Progenitor cell of endocrine pancreas (in vitro differentiated cells): ENCODE results near the gene FYB2. TPM values are rescaled to one million over a fixed set of nuclear protein-coding genes. Genes with fewer than 3 reads are reported as not detected.
A peak's percentile ranks its signal among the peaks of the same experiment; 100 is the strongest.

Source experiments
- DNase-seq: peaks from one replicate; pipeline ENCODE4 v3.0.0; 2021; ENCODE audit warnings: low spot score; ENCODE audit not compliant: unreplicated experiment
- H3K27ac Mint-ChIP-seq: 2 replicates; pipeline ENCODE4 v1.8.0; 2021; ENCODE audit warnings: mild to moderate bottlenecking, moderate library complexity, mixed read lengths
- H3K27me3 Mint-ChIP-seq: 2 replicates; pipeline ENCODE4 v1.8.0; 2021; ENCODE audit warnings: mixed read lengths
- H3K36me3 Mint-ChIP-seq: 2 replicates; pipeline ENCODE4 v1.8.0; 2022; ENCODE audit warnings: mixed read lengths; ENCODE audit not compliant: insufficient read depth
- H3K4me1 Mint-ChIP-seq: 2 replicates; pipeline ENCODE4 v1.8.0; 2021; ENCODE audit warnings: low read depth, mixed read lengths
- H3K4me3 Mint-ChIP-seq: 2 replicates; pipeline ENCODE4 v1.8.0; 2021; ENCODE audit warnings: low read depth, mild to moderate bottlenecking, moderate library complexity, mixed read lengths
- H3K9me3 Mint-ChIP-seq: 2 replicates; pipeline ENCODE4 v1.8.0; 2021; ENCODE audit warnings: low read depth, mixed read lengths
- CTCF ChIP-seq: fragments of 200-600 bp; sonication (generic); IDR thresholded peaks from one replicate; pipeline ENCODE4 v1.5.0; 2021; ENCODE audit warnings: antibody characterized with exemption, mild to moderate bottlenecking; ENCODE audit not compliant: unreplicated experiment
- total RNA-seq: library from RNA; stranded (reverse); gene quantifications from 2 replicates; pipeline ENCODE4 v1.2.1, GENCODE V29; 2021

Gene FYB2
- total RNA-seq, 1 donor from 2014 or later = 9.6 TPM

- DNase-seq = no peak
- Mint-ChIP-seq H3K4me1 (peaks cover 13% of the 10 kb centered on the region), H3K9me3 (no peaks in the 10 kb centered on the region), H3K4me3 (no peak overlapping the region), H3K27me3 (no peaks in the 10 kb centered on the region), H3K27ac (no peak overlapping the region), H3K36me3 (no peaks in the 10 kb centered on the region)
- no peak for TF ChIP-seq CTCF
Measured at GRCh38 chr1:56835657-56836056, 16.5 kb upstream of the FYB2 start.

GRCh38 chr1:56834137-56834900, 15.1 kb upstream of the FYB2 start:
- Mint-ChIP-seq H3K9me3 (no peaks in the 10 kb centered on the region), H3K27me3 (no peaks in the 10 kb centered on the region), H3K4me3 (no peak overlapping the region), H3K27ac (no peak overlapping the region), H3K4me1 (peaks cover 13% of the 10 kb centered on the region), H3K36me3 (no peaks in the 10 kb centered on the region)
- no peak for TF ChIP-seq CTCF
- no peak for DNase-seq

GRCh38 chr1:56833088-56833487, 13.9 kb upstream of the FYB2 start:
- no peak for TF ChIP-seq CTCF
- Mint-ChIP-seq H3K27me3 (no peaks in the 10 kb centered on the region), H3K4me1 (peaks cover 13% of the 10 kb centered on the region), H3K9me3 (no peaks in the 10 kb centered on the region), H3K27ac (no peak overlapping the region), H3K36me3 (no peaks in the 10 kb centered on the region), H3K4me3 (no peak overlapping the region)
- no peak for DNase-seq

GRCh38 chr1:56831871-56832693, 12.9 kb upstream of the FYB2 start:
- Mint-ChIP-seq H3K9me3 (no peaks in the 10 kb centered on the region), H3K4me1 (peaks cover 13% of the 10 kb centered on the region), H3K36me3 (no peaks in the 10 kb centered on the region), H3K4me3 (no peak overlapping the region), H3K27me3 (no peaks in the 10 kb centered on the region), H3K27ac (no peak overlapping the region)
- peak; percentile 99 for TF ChIP-seq CTCF
- DNase-seq = peak; percentile 64

- no peaks in the 10 kb centered on the region for H3K9me3 Mint-ChIP-seq
- peaks cover 10% of the 10 kb centered on the region for H3K4me1 Mint-ChIP-seq
- H3K4me3 Mint-ChIP-seq = no peak overlapping the region
- DNase-seq = no peak
- TF ChIP-seq CTCF = no peak
- no peaks in the 10 kb centered on the region for H3K36me3 Mint-ChIP-seq
- no peak overlapping the region for H3K27ac Mint-ChIP-seq
- no peaks in the 10 kb centered on the region for H3K27me3 Mint-ChIP-seq
Measured at GRCh38 chr1:56830052-56830451, 10.8 kb upstream of the FYB2 start.
